Stimulated activated CD4-positive, alpha-beta T cell treated with anti-CD3 and anti-CD28 coated beads, TNF-alpha, amount 100 ng/mL, for 4 hours (primary cell): Measurements from ENCODE around the gene JMJD4.
A peak's percentile ranks its signal among the peaks of the same experiment; 100 is the strongest.

ENCODE experiments used
- DNase-seq, 3 experiments: peaks; one replicate each; pipeline ENCODE4 v3.0.0-alpha.2; 2020; ENCODE audit warnings: low read depth in 3 of 3

The JMJD4 gene, protein sequence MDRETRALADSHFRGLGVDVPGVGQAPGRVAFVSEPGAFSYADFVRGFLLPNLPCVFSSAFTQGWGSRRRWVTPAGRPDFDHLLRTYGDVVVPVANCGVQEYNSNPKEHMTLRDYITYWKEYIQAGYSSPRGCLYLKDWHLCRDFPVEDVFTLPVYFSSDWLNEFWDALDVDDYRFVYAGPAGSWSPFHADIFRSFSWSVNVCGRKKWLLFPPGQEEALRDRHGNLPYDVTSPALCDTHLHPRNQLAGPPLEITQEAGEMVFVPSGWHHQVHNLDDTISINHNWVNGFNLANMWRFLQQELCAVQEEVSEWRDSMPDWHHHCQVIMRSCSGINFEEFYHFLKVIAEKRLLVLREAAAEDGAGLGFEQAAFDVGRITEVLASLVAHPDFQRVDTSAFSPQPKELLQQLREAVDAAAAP

DNA sequence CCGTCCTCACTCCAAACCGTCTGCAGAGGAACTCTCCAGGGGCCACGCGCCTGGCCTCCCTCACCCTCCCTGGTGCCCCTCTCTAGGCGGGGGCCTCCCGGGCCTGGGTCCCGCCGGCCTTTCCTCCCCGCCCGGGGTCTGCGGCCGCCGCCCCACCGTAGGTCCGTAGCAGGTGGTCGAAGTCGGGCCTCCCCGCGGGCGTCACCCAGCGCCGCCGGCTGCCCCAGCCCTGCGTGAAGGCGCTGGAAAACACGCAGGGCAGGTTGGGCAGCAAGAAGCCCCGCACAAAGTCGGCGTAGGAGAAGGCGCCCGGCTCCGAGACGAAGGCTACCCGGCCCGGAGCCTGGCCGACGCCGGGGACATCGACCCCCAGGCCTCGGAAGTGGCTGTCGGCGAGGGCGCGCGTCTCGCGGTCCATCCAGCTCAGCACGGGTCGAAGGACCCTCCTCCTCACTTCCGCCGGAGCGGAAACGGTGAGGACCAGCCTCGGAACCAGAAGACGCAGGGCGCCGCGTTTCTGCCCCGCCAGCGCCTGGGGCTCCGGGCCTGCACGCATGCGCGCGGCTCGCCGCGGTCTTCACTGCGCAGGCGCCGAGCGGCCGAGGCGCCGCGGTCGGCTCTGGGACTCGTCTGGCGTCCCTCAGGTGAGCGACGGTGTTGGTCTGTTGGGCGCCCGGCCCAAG lies at the start of gene JMJD4, which contains the start of gene SNAP47:
JMJD4 (minus strand) TSS at position 447 of the 683 bp plus-strand sequence; CDS start at position 418, 29 bp downstream.
SNAP47 (plus strand) TSS at position 580 of the 683 bp plus-strand sequence. CDS start 12,302 bp downstream, outside the sequence.
- peak; percentile 85 to 87 (median 87) for DNase-seq

DNA sequence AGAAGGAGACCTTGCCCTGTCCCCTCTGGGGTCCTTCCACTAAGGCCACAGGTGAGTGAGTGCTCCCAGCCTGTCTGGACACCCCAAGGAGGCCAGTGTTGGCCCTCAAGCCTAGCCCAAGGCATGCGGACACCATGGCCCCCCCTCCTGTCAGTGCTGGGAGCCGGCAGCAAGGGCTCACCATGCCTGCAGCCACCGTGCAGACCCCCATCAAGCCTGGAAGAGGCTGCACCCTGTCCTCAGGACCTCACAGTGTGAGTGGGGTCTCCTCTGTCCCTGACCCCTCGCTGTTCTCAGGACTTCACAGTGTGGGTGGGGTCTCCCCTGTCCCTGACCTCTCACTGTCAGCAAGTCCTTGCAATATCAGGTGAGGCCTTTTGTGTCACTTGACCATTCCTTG lies 47.1 kb upstream of the JMJD4 start:
- no peak for DNase-seq

DNA sequence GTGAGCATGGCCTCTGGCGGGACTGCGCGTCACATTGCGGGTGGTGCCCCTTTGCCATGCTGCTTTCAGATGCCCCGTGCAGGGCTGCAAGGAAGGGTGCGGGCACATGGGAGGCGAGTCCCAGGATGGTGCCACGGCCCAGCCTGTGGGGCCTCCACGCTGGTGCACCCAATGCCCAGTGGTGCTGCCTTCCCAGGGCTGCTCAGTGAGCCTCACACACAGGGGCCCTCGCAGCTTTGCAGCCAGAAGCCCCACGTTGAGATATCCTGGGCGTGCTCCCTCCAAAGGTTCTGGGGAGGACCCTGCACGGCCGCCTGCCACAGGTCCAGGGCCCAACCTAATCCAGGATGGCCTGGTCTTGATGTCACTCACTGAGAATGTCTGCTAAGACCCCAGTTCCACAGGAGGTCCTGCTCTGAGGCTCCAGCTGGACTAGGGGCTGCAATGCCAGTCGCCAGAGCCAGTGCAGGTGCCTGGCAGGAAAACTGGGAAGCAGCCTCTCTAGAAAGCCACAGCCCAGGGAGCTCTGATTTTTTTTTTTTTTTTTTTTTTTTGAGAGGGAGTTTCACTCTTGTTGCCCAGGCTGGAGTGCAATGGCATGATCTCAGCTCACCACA lies 46.3 kb upstream of the JMJD4 start:
- DNase-seq: no peak

DNA sequence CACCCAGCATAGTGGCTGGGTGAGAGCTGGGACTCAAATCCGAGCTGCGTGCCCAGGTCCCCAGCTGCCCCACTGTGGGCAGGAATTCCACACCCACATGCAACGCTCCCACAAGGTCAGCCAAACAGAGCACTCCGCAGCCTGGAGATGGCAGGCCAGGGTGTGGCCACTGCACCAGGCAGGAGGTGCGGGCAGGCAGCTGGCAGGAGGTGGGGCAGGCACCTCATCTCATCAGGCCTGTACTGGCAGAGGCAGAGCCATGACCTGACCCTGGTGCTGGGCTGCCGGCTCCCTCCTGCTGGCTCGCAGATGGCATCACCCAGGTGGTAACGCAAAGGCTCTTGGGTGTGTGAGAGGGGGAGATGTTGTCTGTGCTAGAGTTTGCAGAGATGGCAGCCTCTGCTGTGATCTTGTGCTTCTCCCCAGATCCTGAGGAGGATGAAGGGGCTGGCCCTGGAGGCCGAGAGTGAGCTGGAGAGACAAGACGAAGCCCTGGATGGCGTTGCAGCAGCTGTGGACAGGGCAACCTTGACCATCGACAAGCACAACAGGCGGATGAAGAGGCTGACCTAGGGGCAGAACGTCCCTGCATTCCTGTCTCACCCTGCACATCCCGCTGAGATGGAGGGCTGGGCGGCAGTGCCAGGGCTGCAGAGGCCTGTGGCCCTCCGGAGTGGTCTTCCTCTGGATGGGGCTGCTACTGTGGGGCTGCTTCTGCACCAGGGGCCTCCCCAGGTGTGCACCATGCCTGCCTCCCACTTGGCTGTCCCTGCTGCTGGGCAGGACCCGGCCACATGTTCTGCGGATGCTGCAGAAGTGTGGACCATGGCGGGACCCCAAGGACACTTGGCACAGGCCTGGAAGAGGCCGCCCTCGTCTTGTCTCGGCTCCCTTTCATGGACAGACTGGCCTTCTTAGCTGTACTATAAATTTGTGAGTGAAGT lies 45.3 kb upstream of the JMJD4 start:
- no peak for DNase-seq

DNA sequence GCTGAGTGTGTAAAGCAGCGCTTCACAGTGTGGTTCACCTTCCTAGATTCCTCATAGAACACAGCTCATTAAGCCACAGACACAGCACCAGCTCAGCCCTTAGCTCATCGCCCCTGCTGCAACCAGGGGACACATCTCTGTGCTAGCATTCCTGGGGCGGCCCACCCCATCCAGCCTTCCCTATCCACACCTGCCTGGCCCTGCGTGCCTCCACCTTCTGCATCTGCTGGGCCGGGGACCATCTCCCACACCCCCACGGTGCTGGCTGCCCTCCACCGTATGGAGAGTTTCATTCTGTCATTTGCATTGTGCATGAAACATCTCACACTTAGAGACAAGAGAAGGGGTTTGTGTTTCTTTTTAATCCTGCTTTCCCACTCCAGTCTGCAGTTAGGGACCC lies 44.6 kb upstream of the JMJD4 start:
- no peak for DNase-seq

DNA sequence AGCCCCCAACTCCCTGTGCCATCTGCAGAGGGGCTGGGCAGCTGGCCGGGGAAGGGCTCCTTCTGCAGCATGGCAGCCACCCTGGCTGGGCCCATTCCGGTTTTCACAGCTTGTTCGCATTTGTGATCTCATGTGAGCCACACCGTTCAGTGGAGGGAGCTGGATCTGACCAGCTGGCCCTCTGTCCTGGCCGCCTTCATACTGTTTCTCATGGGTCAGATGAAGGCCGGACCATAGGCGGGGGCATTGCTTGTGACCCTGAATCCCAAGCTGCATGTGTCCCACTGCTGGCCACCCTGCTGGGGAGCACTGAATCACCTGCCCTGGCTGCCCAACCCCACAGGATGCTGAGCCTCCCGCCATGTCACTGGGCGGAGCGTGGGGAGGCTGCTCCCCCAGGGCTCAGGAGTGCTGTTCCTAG lies 43.9 kb upstream of the JMJD4 start:
- no peak for DNase-seq

DNA sequence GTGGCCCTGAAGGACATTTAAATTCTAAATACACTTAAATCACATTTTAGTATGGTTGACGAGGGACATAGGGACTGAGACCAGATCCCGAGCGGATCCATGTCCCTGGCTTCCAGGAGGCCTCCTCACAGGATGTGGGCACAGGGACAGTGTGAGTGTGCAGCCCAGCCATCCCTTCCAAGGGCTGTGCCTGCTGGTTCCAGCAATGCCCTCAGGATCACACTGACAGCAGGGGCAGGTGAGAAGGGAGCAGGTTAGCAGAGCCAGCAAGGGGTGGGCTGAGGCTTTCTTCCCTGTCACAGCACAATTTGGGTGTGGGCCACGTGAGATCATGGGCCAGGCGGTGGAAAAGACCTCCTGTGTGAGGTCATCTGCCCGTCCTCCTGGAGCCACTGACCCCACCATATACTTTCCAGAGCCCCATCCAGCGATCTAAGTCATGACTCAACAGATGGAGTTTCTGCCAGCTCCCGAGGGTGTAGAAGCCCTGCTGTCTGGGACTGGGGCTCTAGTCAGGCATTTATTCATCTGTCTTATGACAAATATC lies 43.4 kb upstream of the JMJD4 start:
- no peak for DNase-seq

DNA sequence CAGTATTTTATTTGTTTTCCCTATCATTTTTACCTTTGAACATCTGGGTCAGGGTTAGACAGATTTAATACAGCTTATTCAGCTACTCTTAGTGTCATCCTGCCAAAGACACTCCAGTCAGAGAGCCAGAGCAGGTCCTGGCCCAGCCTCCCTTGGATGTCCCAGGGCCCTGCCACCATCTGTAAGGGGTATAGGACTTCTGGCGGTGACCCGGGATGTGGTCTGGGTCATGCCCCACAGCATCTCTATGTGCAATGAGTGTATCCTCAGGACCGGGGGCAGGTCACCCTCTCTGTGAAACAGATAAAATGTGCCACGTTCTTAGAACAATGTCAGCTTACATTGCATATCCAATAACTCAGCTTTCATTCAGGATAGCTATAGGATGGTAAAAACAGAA lies 42.5 kb upstream of the JMJD4 start:
- DNase-seq: no peak

DNA sequence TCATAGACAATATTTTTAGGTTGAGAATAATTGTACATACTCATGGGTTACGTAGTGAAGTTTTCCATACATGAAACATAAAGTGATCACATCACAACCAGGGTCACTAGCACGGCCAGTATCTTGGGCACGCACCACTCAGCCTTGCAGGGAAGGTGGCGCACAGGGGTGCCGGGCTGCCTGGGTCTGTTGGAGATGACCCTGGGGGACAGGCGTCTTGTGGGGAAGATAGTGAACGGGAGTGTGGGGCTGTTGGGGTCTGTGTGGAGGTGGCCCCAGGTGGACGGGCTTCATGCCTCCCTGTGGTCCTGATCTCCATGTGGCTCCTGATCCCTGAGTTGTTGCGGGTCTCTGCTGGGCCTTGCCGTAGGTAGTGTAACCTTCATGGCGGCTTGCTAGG lies 42.1 kb upstream of the JMJD4 start:
- DNase-seq: no peak

DNA sequence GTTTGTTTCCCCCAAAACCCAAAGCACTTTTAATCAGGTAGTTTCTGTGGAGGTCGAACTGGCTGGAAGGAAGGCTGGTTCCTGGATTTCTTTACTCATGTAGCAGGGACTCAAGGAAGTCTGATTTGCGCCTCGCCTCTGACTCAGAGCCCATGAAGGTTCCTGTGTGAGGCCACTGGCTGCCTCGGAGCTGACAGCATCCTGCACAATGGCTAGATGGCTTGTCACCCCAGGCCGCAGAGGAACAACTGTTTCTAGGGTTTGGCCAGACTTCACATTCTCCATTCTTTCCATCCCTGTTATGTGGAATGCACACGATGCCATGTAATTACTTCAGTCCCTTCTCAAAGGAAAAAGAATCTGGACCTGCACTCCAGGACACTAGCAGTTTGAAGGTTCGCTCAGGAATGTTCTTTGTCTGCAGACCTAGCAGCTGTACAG lies 41.2 kb upstream of the JMJD4 start:
- DNase-seq: no peak

DNA sequence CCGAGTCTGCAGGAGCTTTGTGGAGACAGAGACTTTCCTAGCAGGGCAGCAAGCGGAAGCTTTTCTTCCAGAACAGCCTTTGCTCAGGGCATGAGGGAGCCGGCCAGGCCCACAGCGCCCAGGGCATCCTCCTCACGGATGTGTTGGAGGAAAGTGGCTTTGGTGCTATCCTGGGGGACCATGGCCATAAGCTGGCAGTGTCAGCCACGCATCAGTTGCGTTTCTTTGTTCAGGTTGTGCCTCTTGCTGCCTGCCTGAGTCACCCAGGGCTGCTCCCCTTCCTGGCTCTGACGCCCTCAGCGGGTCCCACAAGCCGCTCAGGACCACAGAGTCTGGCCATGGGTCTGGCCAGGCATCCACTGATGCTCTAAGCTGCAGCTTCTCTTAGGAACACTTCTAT lies 40.7 kb upstream of the JMJD4 start:
- DNase-seq: no peak

DNA sequence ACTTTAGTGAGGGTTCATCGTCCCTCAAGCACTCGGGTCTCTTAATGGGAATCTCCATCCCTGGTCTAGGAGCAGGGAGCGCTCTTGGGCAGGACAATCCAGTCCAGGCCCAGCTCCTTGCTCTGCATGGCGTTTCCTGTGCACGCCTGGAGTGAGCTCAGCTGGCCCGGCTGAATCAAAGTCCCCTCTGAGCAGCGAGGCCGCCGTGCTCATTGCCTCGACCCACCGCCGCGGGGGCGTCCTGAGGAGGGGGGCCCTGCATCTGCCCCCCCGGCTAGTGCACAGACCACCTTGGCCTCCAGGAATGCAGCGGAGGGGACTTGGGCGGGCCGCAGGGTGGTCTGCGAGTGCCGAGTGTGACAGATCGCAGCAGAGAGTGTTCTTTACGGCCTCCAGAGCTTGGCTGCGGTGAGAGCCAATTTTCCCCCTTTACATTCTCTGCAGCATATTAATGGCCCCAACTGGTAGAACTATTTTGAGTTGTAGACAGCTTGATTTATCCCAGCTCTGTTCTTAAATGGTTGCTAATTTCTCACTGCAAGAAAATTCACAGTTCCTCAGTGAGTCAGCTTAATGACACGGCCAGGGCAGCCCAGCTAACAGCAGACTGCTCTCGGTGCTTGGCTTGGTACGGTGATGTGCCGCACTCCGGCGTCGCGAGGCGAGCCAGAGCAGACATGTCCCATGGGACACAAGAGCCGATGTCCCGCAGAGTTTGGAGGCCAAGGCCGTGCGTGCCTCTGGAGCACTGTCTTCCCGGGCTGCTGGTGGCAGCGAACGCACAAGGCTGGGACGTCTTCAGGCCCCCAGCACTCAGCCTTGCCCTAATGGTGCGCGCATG lies 39.9 kb upstream of the JMJD4 start:
- no peak for DNase-seq

DNA sequence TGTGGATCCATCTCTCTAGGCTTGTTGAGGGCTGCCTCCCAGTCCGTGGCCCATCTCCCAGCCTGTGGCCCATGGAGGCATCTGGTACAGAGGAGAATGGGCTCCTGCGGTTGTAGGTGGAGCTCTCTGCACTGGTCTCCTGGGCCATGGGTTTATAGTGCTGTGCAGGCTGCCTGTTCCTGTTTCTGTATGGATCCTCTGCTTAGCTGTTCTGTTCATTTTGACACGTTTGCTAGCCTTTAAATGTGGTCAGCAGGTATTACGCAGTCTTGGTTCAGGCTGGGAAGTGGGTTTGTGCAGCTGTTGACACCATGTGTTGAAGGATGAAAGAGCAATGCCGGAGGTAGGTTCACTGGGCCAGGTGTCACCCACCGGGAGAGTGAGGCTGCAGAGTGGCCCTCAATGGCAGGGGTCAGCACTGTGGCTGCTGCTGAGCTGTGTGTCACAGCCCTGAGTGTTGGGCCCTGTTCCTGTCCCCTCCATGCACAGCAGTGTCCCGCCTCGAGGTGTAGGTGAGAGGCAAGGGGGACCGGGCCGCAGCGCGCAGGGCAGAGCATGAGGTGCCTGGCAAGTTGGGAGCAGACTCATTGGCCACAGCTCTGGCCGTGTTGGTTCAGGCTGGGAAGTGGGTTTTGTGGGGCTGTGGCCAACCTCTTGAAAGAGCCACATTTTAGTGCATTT lies 39.1 kb upstream of the JMJD4 start:
- DNase-seq: no peak

DNA sequence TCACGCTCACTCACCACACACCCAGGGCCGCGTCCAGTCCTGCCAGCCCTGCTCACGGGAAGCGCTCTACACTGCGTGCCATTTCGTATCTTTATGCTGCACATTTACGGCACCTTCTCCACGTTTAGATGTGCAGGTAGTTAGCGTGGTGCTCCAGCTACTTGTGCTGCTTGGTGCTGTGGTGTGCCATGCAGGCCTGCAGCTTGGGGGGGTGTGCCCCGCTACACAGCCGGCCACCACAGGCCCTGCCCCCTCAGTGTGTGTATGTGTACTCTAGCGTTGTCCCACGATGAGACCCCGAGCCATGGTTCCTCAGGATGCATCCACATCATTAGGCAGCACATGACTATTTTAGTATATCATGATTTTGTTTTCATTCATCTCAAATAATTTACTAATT lies 38.5 kb upstream of the JMJD4 start:
- no peak for DNase-seq

DNA sequence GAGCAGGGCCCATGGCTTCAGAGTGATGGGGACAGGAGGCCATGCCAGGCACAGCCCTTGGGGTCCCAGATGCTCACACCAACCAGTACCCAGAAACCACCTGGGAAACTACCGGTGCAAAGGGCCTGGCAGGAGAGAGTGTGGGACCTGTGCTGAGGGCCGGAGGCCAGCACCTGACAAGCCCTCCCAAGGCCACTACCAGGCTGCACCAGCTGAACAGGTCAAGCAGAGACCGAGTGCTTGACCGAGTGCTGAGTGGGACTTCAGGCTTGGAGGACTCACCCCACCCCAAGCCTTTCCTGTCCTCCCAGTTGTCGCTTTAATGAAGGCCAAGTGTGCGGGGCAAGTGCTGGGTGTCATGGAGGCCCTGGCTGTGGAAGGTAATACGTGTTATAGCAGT lies 36.7 kb upstream of the JMJD4 start:
- no peak for DNase-seq

DNA sequence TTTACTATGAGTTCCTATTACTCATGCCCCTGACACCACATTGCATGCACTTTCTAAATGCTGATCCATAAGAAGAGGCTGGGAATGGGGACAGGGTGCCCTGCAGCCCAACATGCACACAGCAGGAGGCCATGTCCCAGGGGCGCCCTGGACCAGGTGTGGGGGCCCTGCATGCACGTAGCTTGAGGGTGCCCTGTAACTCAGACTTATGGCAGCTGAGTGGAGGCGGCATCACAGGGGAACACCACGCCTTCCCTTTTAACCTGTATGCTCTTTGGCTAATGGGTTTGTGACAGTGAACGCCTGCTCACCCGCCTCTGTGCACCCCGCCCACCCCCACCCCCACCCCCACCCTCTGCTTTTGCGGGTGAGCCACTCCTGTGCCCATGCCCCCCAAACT lies 36.2 kb upstream of the JMJD4 start:
- no peak for DNase-seq

DNA sequence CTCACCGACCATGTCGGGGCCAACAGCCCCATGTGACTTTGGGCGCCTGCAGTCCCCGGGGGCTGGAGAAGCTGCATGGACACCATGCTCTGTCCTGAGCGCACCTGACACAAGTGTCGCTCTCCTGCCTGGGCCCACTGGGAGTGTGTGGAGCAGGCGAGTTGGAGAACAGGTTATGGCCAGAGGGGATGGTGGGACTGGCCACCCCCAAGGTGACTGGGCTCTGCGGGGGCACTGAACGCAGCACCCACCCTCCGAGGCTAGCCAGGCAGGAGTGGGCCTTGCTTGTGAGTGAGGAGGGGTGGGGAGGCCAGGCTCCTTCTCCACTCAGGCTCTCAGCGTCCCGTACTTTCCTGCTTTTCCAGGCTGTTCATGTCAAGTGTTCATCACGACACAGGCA lies 35.7 kb upstream of the JMJD4 start:
- DNase-seq: no peak

DNA sequence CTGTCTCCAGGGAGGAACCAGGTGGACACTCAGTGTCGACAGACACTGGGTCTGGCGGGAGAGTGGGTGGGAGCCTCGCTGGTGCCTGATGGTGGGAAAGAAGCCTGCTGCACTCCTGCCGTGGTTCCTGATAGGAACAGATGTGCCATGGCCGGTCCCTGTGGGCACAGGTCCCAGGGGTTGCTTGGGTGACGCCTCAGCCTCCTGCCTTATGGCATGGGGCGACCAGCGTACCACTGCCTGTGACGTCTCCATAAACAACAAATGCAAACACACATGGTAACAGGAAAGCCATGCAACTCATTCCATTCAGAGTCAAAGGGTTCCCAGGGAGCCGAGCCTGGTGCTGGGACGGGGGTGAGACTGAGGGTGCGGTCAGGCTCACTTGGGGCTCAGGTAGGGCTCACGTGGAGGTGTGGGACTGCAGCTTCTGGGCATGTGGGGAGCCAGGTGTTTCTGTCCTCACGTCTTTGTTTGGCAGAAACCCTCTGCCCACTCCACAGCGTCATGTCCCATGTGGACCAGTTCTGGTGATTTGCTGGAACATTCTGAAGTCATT lies 34.9 kb upstream of the JMJD4 start:
- no peak for DNase-seq
